CD4-positive, alpha-beta T cell treated with Interleukin-15 for 4 hours (primary cell): ENCODE measurements around the gene SMS.
A peak's percentile ranks its signal among the peaks of the same experiment; 100 is the strongest.
"Not testable (repeated sequence)": the region's sequence is repeated elsewhere in the genome, so short reads cannot be mapped to it uniquely, and the experiment has no call there.

Experiments
- DNase-seq: peaks from one replicate; pipeline ENCODE4 v3.0.0-alpha.2; 2020; ENCODE audit warnings: low spot score

Gene SMS

DNA sequence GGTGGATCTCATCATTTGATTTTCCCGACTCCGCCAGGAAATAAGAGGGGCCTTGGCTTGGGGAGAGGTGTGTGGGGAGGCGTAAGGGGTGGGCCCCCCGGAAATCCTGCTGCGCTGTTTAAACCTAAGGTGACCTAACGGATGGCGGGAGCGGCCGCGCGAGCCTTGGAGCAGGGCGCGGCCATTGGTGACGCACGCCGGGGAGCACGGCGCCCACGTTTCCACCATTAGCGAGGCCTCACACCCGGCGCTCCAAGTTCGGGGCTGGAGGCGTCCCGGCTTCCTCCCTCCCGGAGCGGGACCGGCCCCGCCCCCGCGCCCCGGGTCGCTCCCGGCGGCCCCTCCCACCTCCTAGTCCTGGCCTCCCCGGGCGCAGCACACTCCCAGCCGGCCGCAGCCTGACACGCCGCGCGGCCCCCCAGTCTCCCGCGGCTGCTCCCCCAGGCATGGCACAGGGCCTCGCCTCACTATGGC, at the start of gene SMS:
SMS (plus strand) TSS at position 354 of the 474 bp plus-strand sequence; CDS start at position 470, 116 bp downstream.
- peak; percentile 39 for DNase-seq

GRCh38 chrX:21905313-21905712, 35.2 kb upstream of the SMS start:
- no peak for DNase-seq

- no peak for DNase-seq
Measured at GRCh38 chrX:21905953-21906352, 34.6 kb upstream of the SMS start.

- DNase-seq, result no peak
Measured at GRCh38 chrX:21907260-21907659, 33.2 kb upstream of the SMS start.

DNA sequence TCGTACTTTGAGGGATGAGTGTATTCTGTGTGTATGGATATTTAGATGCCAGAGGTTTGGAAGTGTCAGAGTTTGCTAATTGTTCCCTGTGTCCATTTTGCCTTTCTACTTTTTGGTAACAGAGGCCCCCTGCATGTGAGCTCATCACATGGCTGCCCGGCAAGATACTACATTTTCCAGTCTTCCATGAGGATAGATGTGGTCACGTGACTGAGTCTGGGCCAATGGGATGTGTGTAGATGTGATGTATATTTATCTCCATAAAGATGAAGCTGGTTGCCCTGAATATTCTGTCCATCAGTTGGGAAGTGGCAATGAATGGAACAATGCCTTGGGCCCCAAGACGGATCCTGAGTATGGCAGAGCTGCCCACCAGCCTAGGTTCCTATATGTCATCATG, 29.0 kb upstream of the SMS start:
- DNase-seq, result no peak

DNA sequence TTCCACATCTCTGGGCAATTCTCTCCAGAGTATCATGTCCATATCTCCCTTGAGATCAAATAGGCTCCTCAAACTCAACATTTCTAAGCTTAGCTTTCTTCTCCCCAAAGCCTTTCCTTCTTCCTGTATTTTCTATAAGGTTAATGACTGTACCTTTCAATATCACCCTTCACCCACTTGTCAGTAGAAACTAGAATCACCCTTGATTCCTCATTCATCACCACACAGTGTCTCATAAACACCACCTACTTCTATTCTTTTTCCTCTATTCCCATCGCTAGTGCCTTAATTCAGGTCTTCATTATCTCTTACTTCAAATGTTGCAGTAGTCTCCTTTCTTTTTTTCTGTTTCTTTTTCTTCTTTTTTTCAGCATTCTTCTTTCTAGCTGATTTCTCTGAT, 28.3 kb upstream of the SMS start:
- DNase-seq, result no peak

- no peak for DNase-seq
Measured at GRCh38 chrX:21912989-21913388, 27.5 kb upstream of the SMS start.

GRCh38 chrX:21926116-21926515, 14.4 kb upstream of the SMS start:
- DNase-seq, result no peak

GRCh38 chrX:21926527-21927278, 13.8 kb upstream of the SMS start:
- no peak for DNase-seq

- DNase-seq, result no peak
Measured at GRCh38 chrX:21929209-21929608, 11.3 kb upstream of the SMS start.

GRCh38 chrX:21930986-21931385, 9.5 kb upstream of the SMS start:
- DNase-seq, result no peak

DNA sequence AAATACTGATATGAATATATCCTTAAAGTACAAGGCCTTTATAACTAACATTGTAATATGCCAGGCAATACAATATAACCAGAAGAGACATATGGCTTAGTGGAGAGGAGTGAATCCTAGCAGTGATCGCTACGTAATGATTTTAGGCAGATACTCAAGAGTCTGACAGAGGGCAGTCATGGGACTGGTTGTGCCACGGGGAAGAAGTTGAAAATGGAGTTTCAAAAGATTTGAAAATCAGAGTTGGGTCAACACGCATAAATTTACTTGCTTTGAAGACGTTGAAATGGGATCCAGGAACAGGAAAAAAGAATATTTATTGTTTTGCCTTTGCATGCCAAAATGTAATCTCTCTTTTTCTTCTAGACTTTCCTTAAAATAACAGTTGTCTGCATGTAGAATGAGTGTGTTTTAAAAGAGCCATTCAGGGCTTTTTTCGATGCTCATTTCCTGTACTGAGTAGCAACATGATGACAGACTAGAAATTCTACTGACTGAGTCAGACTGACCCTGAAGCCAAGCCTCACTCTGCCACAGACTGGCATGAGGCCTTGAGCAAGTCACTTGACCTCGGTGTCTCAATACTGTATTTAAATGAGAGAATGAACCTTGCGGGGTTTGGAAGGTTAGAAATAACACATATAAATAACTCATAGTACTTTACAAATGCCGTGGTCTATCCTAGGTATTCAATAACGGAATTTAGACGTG, 8.1 kb upstream of the SMS start:
- DNase-seq, result no peak

DNA sequence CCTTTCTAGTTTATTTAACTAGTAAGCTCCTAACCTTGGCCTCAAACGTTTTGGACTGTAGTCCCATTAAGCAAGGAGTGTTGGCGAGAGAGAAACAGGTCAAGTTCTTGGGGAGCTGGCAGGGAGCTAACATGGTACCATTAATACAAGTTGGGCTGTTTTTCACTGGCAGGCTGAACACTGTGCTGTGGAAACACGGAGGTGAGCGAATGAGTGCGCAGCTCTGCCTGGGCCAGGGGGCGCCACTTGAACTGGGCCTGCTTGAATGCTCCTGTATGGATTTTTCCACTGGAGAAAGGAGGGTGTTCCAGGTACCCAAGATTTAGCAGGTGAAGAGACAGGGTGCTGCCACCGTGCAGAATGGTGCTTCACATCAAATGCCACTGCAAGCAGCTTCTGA, 7.4 kb upstream of the SMS start:
- no peak for DNase-seq

DNA sequence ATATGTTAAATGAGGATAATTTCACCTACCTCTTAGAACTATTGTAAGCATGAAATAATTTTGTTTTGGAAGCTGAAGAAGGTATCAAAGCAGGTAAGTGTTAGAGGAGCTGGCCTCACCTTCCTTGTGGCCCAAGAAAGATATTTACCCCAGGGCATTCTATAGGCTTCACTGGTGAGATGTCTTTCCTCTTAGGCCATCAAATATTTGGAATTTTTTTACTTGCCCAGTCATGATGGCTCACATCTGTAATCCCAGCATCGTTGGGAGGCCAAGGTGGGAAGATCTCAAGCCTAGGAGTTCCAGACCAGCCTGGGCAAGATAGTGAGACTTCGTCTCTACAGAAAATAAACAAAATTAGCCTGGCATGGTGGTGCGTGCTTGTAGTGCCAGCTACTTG, 6.1 kb upstream of the SMS start:
- DNase-seq, result no peak

DNA sequence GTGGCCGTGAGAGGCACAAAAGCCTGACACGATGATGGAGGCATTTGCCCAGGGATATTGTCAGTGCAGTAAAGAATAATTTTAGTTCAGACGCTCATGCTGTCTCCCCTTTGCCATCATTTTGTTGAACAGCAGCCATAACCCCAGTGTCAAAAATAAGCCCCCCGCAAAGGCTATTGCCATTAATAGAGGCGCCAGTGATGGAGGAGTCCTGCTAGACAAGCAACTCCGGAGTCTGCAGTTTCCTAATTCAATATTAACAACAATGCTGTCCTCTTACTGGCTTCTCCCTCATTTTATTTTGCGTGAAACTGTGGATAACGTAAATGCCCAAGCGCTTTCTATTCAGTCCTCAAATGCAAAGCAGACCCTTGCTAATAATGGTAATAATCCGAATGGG, 603 bp upstream of the SMS start:
- DNase-seq, result no peak

DNA sequence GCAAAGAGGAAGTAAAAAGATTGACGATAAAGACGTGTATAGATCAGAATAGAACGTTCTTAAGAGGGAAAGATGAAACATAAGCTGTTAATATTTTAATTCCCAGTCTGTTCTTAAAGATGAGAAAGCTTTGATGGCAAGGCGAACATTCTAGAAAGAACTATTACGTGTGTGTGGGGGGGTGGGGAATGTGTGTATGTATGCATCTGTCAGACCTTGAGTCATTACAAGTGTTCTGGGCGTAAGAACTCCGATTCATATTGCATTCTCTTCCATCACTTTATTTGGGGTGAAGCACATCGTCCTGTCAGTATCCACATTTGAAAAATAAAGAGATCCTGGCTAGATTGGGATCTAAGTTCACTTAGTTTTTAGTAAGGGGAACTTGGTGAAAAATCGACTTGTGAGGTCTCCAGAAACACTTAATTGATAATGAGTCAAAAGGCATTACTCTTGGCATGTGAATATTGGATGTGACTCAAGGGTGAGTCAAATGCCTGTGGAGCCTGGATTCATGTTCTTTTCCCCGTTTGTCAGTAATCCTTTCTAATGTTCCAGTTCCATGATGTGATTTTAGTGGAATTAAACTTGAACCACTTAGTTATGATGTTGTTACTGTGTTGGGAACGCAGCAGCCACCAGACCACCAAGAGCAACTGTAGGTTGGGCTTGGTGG, 3.1 kb downstream of the SMS start:
- DNase-seq, result no peak

DNA sequence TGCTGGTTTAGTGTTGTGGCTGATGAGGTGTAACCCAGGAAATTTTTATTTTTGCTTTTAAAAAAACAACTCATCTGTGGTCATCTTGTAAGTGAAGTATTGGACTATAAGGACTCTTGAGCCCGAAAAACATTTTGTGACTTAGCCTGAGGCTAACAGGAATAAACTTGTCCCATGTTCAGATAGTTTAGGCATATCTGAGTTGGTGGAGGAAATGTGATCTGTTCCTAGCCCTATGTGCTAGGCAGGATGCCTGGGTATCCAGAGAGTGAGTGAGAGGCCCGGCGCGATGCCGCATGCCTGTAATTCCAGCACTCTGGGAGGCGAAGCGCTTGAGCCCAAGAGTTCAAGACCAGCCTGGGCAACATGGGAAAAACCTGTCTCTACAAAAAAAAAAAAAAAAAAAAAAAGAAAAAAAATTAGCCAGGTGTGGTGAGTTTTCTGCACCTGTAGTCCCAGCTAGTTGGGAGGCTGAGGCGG, 3.7 kb downstream of the SMS start:
- no peak for DNase-seq

- no peak for DNase-seq
Measured at GRCh38 chrX:21946925-21947641, 6.6 kb downstream of the SMS start.

DNA sequence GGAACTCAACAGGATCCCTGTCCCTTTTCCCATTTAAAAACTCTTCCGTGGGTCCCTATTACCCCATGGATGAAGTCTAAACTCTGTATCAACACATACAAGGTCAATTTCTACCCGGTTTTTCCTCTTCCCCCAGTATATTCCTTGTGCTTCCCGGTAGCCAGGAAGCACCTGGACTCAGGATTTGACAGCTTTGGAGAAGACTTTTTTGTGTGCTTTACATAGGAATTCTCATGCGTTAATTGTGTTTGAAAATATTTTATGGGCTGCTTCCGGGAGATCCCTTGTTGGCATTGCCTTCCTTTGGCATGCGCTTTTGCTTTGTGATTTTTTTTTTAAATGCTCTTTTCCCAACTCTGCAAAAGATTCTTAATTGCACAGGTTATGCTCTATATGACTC, 7.2 kb downstream of the SMS start:
- DNase-seq, result no peak

DNA sequence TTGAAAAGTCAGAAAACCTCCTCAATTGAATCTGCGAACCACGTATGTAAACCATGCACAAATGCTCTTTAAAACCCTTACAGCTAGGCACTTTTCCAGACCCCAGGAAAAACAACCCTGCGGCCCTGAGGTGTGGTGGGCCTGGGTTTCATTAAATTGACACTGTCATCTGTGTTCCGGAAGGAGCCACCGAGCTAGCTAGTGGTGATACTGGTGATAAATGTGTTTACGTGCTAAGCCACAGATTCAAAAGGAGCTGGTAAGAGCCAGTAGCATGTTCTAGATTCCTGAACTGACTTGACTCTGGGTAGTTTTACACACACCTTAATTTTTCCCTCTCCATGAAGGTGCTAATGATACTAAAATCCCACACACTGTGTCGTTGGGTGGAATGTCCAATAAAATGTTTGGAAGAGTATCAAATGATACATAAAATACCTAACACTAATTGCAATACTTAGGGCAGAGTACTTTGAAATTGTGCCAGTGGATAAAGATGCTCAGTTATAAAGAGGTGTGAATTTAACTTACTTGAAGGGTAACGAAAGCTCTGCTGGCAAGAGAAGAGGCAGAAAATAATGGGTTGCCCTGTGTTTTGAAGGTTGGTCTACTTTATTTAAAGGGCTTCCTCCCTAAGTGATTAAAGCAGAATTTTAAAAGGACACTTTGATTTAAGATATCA, 8.5 kb downstream of the SMS start:
- DNase-seq, result no peak

DNA sequence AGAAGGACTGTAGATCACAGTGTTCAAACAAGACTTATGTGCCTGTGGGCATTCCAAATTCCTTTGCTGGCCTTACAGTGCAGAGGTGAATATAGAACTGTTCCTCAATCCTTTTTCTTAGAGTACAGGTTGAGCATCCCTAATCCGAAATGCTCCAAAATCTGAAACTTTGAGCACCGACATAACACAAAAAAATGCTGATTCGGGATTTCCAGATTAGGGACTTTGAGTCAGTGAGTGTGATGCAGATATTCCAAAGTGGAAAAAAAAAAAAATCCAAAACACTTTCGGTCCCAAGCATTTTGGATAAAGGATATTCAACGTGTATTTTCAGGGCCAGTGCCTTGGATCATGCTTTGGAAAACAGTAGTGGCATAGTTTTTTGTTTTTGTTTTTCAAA, 9.2 kb downstream of the SMS start:
- DNase-seq, result no peak

GRCh38 chrX:21950557-21950956, 10.0 kb downstream of the SMS start:
- DNase-seq, result not testable (repeated sequence)
